ENCODE data around the gene MUC5B. TPM values are rescaled to one million over a fixed set of nuclear protein-coding genes. Genes with fewer than 3 reads are reported as not detected.

Gene MUC5B
- total and polyA plus RNA-seq, 5 donors from 2014 or later, result not detected

- Histone ChIP-seq H3K36me3 (ENCODE audit: control insufficient read depth, insufficient read depth, low read length) (no peaks in the 10 kb centered on the region), H3K9me3 (ENCODE audit: control insufficient read depth in 2 of 2, low read length in 2 of 2) (no peaks in the 10 kb centered on the region), H3K4me1 (ENCODE audit: control insufficient read depth, insufficient read depth, low read length, poor library complexity, severe bottlenecking) (no peaks in the 10 kb centered on the region), H3K4me3 (ENCODE audit: low read depth, low read length) (no peak overlapping the region), H3K27ac (ENCODE audit: insufficient read depth, low read length, poor library complexity, severe bottlenecking) (no peak overlapping the region), H3K27me3 (ENCODE audit: control insufficient read depth, insufficient read depth, low read length) (no peaks in the 10 kb centered on the region)
- no peak for DNase-seq
- Mint-ChIP-seq H3K27me3 (no peaks in the 10 kb centered on the region), H3K4me1 (no peaks in the 10 kb centered on the region), H3K36me3 (no peaks in the 10 kb centered on the region), H3K4me3 (no peak overlapping the region), H3K27ac (no peak overlapping the region), H3K9me3 (no peaks in the 10 kb centered on the region)
- ATAC-seq (ENCODE audit: low read depth in 2 of 2), result no peak
Observed at GRCh38 chr11:1228101-1228821, 5.4 kb downstream of the MUC5B start.

DNA sequence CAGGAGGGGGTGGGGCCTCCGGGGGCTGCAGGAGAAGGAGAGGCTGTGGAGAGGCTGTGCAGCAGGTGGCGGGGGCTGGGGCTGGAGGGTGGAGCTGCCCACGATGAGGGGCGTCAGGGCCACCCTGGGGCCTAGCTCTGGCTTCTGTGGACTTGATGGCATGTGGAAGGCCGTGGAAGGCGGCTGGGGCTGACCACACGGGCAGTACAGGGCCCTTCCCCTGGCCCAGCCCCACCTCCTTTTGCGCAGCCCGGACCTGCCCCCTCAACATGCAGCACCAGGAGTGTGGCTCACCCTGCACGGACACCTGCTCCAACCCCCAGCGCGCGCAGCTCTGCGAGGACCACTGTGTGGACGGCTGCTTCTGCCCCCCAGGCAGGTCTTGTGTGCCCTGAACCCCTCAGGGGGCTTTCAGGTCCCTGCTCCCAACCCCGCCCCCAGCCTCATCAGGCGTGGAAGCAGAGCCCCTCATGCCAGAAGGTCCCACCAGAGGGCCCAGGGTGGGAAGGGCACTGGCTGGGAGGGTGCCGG, 6.1 kb downstream of the MUC5B start:
- ATAC-seq (ENCODE audit: low read depth in 2 of 2) (no peak), DNase-seq (no peak)
- no peaks in the 10 kb centered on the region for H3K9me3 Mint-ChIP-seq
- H3K4me1 Mint-ChIP-seq, result no peaks in the 10 kb centered on the region
- Histone ChIP-seq H3K9me3 (ENCODE audit: control insufficient read depth in 2 of 2, low read length in 2 of 2) (no peaks in the 10 kb centered on the region), H3K27me3 (ENCODE audit: control insufficient read depth, insufficient read depth, low read length) (no peaks in the 10 kb centered on the region), H3K27ac (ENCODE audit: insufficient read depth, low read length, poor library complexity, severe bottlenecking) (no peak overlapping the region), H3K36me3 (ENCODE audit: control insufficient read depth, insufficient read depth, low read length) (no peaks in the 10 kb centered on the region), H3K4me1 (ENCODE audit: control insufficient read depth, insufficient read depth, low read length, poor library complexity, severe bottlenecking) (no peaks in the 10 kb centered on the region), H3K4me3 (ENCODE audit: low read depth, low read length) (no peak overlapping the region)
- no peaks in the 10 kb centered on the region for H3K36me3 Mint-ChIP-seq
- H3K27ac Mint-ChIP-seq, result no peak overlapping the region
- no peaks in the 10 kb centered on the region for H3K27me3 Mint-ChIP-seq
- H3K4me3 Mint-ChIP-seq, result no peak overlapping the region

- Mint-ChIP-seq H3K36me3 (no peaks in the 10 kb centered on the region), H3K27me3 (no peaks in the 10 kb centered on the region), H3K4me3 (no peak overlapping the region), H3K9me3 (no peaks in the 10 kb centered on the region), H3K4me1 (no peaks in the 10 kb centered on the region), H3K27ac (no peak overlapping the region)
- Histone ChIP-seq H3K36me3 (ENCODE audit: control insufficient read depth, insufficient read depth, low read length) (no peaks in the 10 kb centered on the region), H3K27ac (ENCODE audit: insufficient read depth, low read length, poor library complexity, severe bottlenecking) (no peak overlapping the region), H3K27me3 (ENCODE audit: control insufficient read depth, insufficient read depth, low read length) (no peaks in the 10 kb centered on the region), H3K9me3 (ENCODE audit: control insufficient read depth in 2 of 2, low read length in 2 of 2) (no peaks in the 10 kb centered on the region), H3K4me1 (ENCODE audit: control insufficient read depth, insufficient read depth, low read length, poor library complexity, severe bottlenecking) (no peaks in the 10 kb centered on the region), H3K4me3 (ENCODE audit: low read depth, low read length) (no peak overlapping the region)
- no peak for ATAC-seq (ENCODE audit: low read depth in 2 of 2)
- no peak for DNase-seq
Observed at GRCh38 chr11:1229471-1230120, 6.7 kb downstream of the MUC5B start.

DNA sequence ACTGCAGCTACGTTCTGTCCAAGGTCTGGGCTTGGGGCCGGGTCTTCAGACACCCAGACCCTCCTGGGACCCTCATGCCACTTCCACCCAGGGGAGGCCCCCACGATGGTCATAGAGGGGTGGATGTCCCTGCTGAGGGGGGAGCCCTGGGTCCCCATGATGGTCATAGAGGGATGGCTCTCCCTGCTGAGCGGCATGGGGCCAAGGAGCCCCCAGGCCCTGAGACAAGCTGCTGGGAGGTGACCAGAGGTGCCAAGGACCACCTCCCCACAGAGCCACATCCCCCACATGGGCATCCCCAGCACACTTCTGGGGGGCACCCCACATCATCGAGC, 7.2 kb downstream of the MUC5B start:
- no peak overlapping the region for H3K27ac ChIP-seq (ENCODE audit: insufficient read depth, low read length, poor library complexity, severe bottlenecking)
- H3K4me3 ChIP-seq (ENCODE audit: low read depth, low read length), result no peak overlapping the region
- Mint-ChIP-seq H3K36me3 (no peaks in the 10 kb centered on the region), H3K27me3 (no peaks in the 10 kb centered on the region), H3K9me3 (no peaks in the 10 kb centered on the region), H3K4me1 (no peaks in the 10 kb centered on the region), H3K4me3 (no peak overlapping the region), H3K27ac (no peak overlapping the region)
- no peaks in the 10 kb centered on the region for H3K4me1 ChIP-seq (ENCODE audit: control insufficient read depth, insufficient read depth, low read length, poor library complexity, severe bottlenecking)
- DNase-seq, result no peak
- no peaks in the 10 kb centered on the region for H3K36me3 ChIP-seq (ENCODE audit: control insufficient read depth, insufficient read depth, low read length)
- no peaks in the 10 kb centered on the region for H3K27me3 ChIP-seq (ENCODE audit: control insufficient read depth, insufficient read depth, low read length)
- ATAC-seq (ENCODE audit: low read depth in 2 of 2), result no peak
- H3K9me3 ChIP-seq (ENCODE audit: control insufficient read depth in 2 of 2, low read length in 2 of 2), result no peaks in the 10 kb centered on the region

- no peak for DNase-seq
- H3K4me3 Mint-ChIP-seq, result no peak overlapping the region
- H3K4me3 ChIP-seq (ENCODE audit: low read depth, low read length), result no peak overlapping the region
Observed at GRCh38 chr11:1230456-1231395, 7.9 kb downstream of the MUC5B start.

DNA sequence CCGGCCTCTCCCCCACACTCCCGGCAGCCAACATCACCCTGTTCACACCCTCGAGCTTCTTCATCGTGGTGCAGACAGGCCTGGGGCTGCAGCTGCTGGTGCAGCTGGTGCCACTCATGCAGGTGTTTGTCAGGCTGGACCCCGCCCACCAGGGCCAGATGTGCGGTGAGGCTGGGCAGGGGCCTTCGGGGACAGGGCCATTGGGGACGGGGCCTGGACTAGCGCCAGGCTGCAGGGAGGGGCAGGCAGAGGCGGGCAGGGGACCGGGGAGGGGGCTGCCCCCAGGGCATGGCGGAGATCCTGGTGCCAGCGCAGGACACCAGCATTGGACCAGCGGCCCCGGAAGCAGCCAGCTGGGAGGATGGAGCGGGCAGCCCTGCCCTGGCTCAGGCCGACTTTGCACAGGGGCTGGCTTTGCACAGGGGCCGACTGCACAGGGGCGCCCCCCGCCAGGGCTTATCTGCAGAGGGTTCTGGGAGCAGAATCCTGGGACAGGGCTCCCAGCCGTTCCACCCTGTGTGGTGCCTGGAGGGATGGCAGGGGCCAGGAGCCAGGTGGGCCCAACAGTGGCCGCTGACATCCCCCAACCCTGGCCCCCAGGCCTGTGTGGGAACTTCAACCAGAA, 8.6 kb downstream of the MUC5B start:
- H3K27ac Mint-ChIP-seq, result no peak overlapping the region
- no peak overlapping the region for H3K4me3 Mint-ChIP-seq
- H3K4me1 Mint-ChIP-seq, result no peaks in the 10 kb centered on the region
- no peak overlapping the region for H3K4me3 ChIP-seq (ENCODE audit: low read depth, low read length)
- no peaks in the 10 kb centered on the region for H3K9me3 Mint-ChIP-seq
- H3K27ac ChIP-seq (ENCODE audit: insufficient read depth, low read length, poor library complexity, severe bottlenecking), result no peak overlapping the region
- no peaks in the 10 kb centered on the region for H3K9me3 ChIP-seq (ENCODE audit: control insufficient read depth in 2 of 2, low read length in 2 of 2)
- H3K4me1 ChIP-seq (ENCODE audit: control insufficient read depth, insufficient read depth, low read length, poor library complexity, severe bottlenecking), result no peaks in the 10 kb centered on the region
- H3K27me3 Mint-ChIP-seq, result no peaks in the 10 kb centered on the region
- no peaks in the 10 kb centered on the region for H3K36me3 ChIP-seq (ENCODE audit: control insufficient read depth, insufficient read depth, low read length)
- ATAC-seq (ENCODE audit: low read depth in 2 of 2) (no peak), DNase-seq (no peak)
- H3K36me3 Mint-ChIP-seq, result no peaks in the 10 kb centered on the region
- H3K27me3 ChIP-seq (ENCODE audit: control insufficient read depth, insufficient read depth, low read length), result no peaks in the 10 kb centered on the region

More at GRCh38 chr11:1230456-1231395, 7.9 kb downstream of the MUC5B start:
- H3K4me1 ChIP-seq (ENCODE audit: control insufficient read depth, insufficient read depth, low read length, poor library complexity, severe bottlenecking), result no peaks in the 10 kb centered on the region
- Mint-ChIP-seq H3K4me1 (no peaks in the 10 kb centered on the region), H3K36me3 (no peaks in the 10 kb centered on the region), H3K27me3 (no peaks in the 10 kb centered on the region), H3K9me3 (no peaks in the 10 kb centered on the region), H3K27ac (no peak overlapping the region)
- no peaks in the 10 kb centered on the region for H3K36me3 ChIP-seq (ENCODE audit: control insufficient read depth, insufficient read depth, low read length)
- H3K9me3 ChIP-seq (ENCODE audit: control insufficient read depth in 2 of 2, low read length in 2 of 2), result no peaks in the 10 kb centered on the region
- H3K27ac ChIP-seq (ENCODE audit: insufficient read depth, low read length, poor library complexity, severe bottlenecking), result no peak overlapping the region
- no peaks in the 10 kb centered on the region for H3K27me3 ChIP-seq (ENCODE audit: control insufficient read depth, insufficient read depth, low read length)
- no peak for ATAC-seq (ENCODE audit: low read depth in 2 of 2)

DNA sequence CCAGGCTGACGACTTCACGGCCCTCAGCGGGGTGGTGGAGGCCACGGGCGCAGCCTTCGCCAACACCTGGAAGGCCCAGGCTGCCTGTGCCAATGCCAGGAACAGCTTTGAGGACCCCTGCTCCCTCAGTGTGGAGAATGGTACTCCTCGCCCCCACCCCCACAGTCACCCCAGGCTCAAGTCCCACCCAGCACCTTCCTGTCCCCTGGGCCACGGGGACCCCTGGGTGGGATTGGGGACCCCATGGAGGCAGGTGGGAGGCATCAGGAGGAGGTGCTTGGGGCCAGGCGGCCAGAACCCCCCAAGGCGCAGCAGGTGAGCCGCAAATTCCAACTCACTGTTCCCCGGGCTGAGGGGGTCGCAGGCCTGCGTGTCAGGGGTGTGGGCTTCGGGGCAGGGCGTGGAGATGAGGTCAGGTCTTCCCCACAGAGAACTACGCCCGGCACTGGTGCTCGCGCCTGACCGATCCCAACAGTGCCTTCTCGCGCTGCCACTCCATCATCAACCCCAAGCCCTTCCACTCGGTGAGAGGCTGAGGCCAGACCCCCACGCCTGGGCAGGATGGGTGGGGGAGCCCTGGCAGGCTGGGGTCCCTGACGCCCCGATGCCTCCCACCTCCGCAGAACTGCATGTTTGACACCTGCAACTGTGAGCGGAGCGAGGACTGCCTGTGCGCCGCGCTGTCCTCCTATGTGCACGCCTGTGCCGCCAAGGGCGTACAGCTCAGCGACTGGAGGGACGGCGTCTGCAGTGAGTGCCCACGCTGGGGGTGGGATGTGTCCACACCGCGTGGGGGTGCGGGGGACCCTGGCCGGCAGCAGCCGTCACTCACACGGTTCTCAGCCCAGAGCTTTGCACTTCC, 9.4 kb downstream of the MUC5B start:
- Histone ChIP-seq H3K27me3 (ENCODE audit: control insufficient read depth, insufficient read depth, low read length) (no peaks in the 10 kb centered on the region), H3K4me1 (ENCODE audit: control insufficient read depth, insufficient read depth, low read length, poor library complexity, severe bottlenecking) (no peaks in the 10 kb centered on the region), H3K27ac (ENCODE audit: insufficient read depth, low read length, poor library complexity, severe bottlenecking) (no peak overlapping the region), H3K9me3 (ENCODE audit: control insufficient read depth in 2 of 2, low read length in 2 of 2) (no peaks in the 10 kb centered on the region), H3K4me3 (ENCODE audit: low read depth, low read length) (no peak overlapping the region), H3K36me3 (ENCODE audit: control insufficient read depth, insufficient read depth, low read length) (no peaks in the 10 kb centered on the region)
- ATAC-seq (ENCODE audit: low read depth in 2 of 2) (no peak), DNase-seq (no peak)
- H3K4me3 Mint-ChIP-seq, result no peak overlapping the region
- H3K4me1 Mint-ChIP-seq, result no peaks in the 10 kb centered on the region
- no peaks in the 10 kb centered on the region for H3K27me3 Mint-ChIP-seq
- no peaks in the 10 kb centered on the region for H3K36me3 Mint-ChIP-seq
- H3K9me3 Mint-ChIP-seq, result no peaks in the 10 kb centered on the region
- H3K27ac Mint-ChIP-seq, result no peak overlapping the region
